ENCODE results near the gene FAT2.

DNA sequence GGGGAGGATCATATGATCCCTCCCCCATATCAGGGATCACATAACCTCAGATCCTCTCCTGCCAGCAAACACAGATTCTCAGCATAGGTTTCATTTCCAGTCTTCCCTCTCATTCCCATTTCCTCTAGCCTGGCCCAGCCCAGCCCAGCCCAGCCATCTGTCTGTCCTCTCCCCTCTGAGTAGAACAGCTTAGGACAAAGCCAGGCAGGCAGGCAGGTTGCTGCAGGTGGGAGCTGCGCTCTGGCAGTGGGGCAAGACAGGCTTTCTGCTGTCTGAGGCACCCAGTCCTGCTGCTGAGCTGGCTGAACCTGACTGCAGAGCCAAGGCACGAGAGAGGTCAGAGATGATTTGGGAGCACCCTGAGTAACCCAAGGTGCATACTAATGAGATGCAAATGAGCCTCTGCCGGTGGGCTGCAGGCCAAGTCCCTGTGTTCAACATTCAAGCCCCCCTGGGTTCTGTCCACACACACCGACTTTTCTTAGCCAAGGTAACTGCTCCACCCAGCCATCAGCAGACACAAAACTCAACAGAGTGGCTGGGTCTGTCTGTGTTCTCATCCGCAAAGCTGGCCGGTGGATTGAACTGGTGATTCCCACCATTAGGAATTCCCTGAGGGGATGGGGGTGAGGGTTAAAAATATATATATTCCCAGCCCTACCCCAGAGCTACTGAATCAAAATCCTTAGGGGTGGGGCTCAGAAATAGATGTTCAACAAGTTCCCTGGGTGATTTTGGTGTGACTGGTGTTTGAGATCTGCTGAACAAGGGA, 9.1 kb downstream of the FAT2 start:
- TF ChIP-seq CTCF (IDR thresholded peaks at IDR 0.05) (no peak), EZH2 (IDR thresholded peaks at IDR 0.05; ENCODE audit: borderline replicate concordance, insufficient read depth, low read depth, low read length, poor library complexity, severe bottlenecking) (no peak)
